Liver (tissue), 9 donors: ENCODE data around the gene NR3C1. TPM values are rescaled to one million over a fixed set of nuclear protein-coding genes. Genes with fewer than 3 reads are reported as not detected.

Experiments used
- DNase-seq: peaks from one replicate; pipeline ENCODE4 v3.0.0-alpha.2; 2017; ENCODE audit warnings: low spot score
- H3K27ac ChIP-seq, 2 donors: one replicate each; pipeline ENCODE4 v1.7.0; 2013; ENCODE audit warnings: inconsistent platforms in 2 of 2, low read length in 2 of 2, control low read depth in 1 of 2, low read depth in 1 of 2, mild to moderate bottlenecking in 1 of 2
- H3K27me3 ChIP-seq, 4 donors: one replicate each; pipeline versions ENCODE4 v1.6.1 to v1.7.0; 2013; ENCODE audit warnings: low read length in 3 of 4, inconsistent platforms in 1 of 4, mild to moderate bottlenecking in 1 of 4, moderate library complexity in 1 of 4; ENCODE audit not compliant: control insufficient read depth in 4 of 4, insufficient read depth in 4 of 4
- H3K36me3 ChIP-seq, 4 donors: one replicate each; pipeline versions ENCODE4 v1.6.1 to v1.7.0; 2013; ENCODE audit warnings: low read length in 3 of 4, mild to moderate bottlenecking in 3 of 4, low read depth in 1 of 4, moderate library complexity in 1 of 4; ENCODE audit not compliant: control insufficient read depth in 4 of 4, insufficient read depth in 3 of 4
- H3K4me1 ChIP-seq, 4 donors: one replicate each; pipeline versions ENCODE4 v1.6.1 to v1.7.0; 2013; ENCODE audit warnings: low read length in 3 of 4, mild to moderate bottlenecking in 3 of 4, moderate library complexity in 1 of 4; ENCODE audit not compliant: control insufficient read depth in 4 of 4, insufficient read depth in 4 of 4
- H3K4me3 ChIP-seq, 3 donors: one replicate each; pipeline versions ENCODE4 v1.6.1 to v1.7.0; 2013; ENCODE audit warnings: low read length in 3 of 3, control low read depth in 1 of 3, low read depth in 1 of 3, mild to moderate bottlenecking in 1 of 3
- H3K9ac ChIP-seq, 2 donors: one replicate each; pipeline ENCODE4 v1.7.0; 2013; ENCODE audit warnings: low read length in 2 of 2, mild to moderate bottlenecking in 2 of 2, moderate library complexity in 2 of 2, control low read depth in 1 of 2, low read depth in 1 of 2
- H3K9me3 ChIP-seq, 4 donors: one replicate each; pipeline versions ENCODE4 v1.6.1 to v1.7.0; 2013; ENCODE audit warnings: low read length in 3 of 4; ENCODE audit not compliant: control insufficient read depth in 4 of 4
- ATF3 ChIP-seq: IDR thresholded peaks from 2 replicates; pipeline ENCODE4 v1.6.1; 2016; ENCODE audit warnings: antibody characterized with exemption
- FOXA1 ChIP-seq: IDR thresholded peaks from 2 replicates; pipeline ENCODE4 v1.6.1; 2016; ENCODE audit warnings: antibody characterized with exemption
- FOXA2 ChIP-seq: IDR thresholded peaks from 2 replicates; pipeline ENCODE4 v1.6.1; 2016; ENCODE audit warnings: antibody characterized with exemption
- HNF4A ChIP-seq, 2 donors: conservative IDR thresholded peaks; 2 replicates each; pipeline ENCODE4 v1.6.1; 2016; ENCODE audit warnings: antibody characterized with exemption in 2 of 2, mild to moderate bottlenecking in 2 of 2
- HNF4G ChIP-seq: IDR thresholded peaks from 2 replicates; pipeline ENCODE4 v1.6.1; 2016; ENCODE audit warnings: antibody characterized with exemption
- JUND ChIP-seq, 2 donors: IDR thresholded peaks; 2 replicates each; pipeline ENCODE4 v1.6.1; 2016; ENCODE audit warnings: antibody characterized with exemption in 2 of 2
- MAX ChIP-seq: IDR thresholded peaks from 2 replicates; pipeline ENCODE4 v1.6.1; 2016; ENCODE audit warnings: antibody characterized with exemption
- NR2F2 ChIP-seq: IDR thresholded peaks from 2 replicates; pipeline ENCODE4 v1.6.1; 2016; ENCODE audit warnings: antibody characterized with exemption
- RXRA ChIP-seq, 2 donors: IDR thresholded peaks; 2 replicates each; pipeline ENCODE4 v1.6.1; 2017 to 2018; ENCODE audit warnings: antibody characterized with exemption in 2 of 2, mild to moderate bottlenecking in 1 of 2
- TAF1 ChIP-seq: conservative IDR thresholded peaks from 2 replicates; pipeline ENCODE4 v1.6.1; 2016; ENCODE audit warnings: antibody characterized with exemption, mild to moderate bottlenecking
- YY1 ChIP-seq: IDR thresholded peaks from 2 replicates; pipeline ENCODE4 v1.6.1; 2016; ENCODE audit warnings: antibody characterized with exemption, mild to moderate bottlenecking
- ZBTB33 ChIP-seq: IDR thresholded peaks from 2 replicates; pipeline ENCODE4 v1.6.1; 2016; ENCODE audit warnings: antibody characterized with exemption
- WGBS: extraction: QIAGEN DNeasy Blood & Tissue Kit; methylation state at CpG from one replicate; pipeline ENCODE4 v1.1.7; 2013; 5-methylcytosine and 5-hydroxymethylcytosine counted together
- polyA plus RNA-seq, 2 donors: library from polyadenylated mRNA; stranded (reverse) in 1 of 2; unstranded in 1 of 2; fragments of 200-250 nt in 1 of 2; fragments of >200 nt in 1 of 2; fragmentation: Nextera tagmentation in 1 of 2; extraction: Ambion mirVana in 1 of 2; gene quantifications; one replicate each; pipeline versions ENCODE4 v1.2.1 to v1.2.3, GENCODE V29; 2013 to 2015
- total RNA-seq, 2 donors: library from RNA; depleted of rRNA; stranded (reverse); fragments of >200 nt; gene quantifications; one replicate each; pipeline ENCODE4 v1.2.3, GENCODE V29; 2014
- TF ChIP-seq, protein P1 (sequence below): IDR thresholded peaks from 2 replicates; pipeline ENCODE4 v1.6.1; 2016; ENCODE audit warnings: antibody characterized with exemption, mild to moderate bottlenecking
- TF ChIP-seq, protein P2 (sequence below): fragments of 150-350 bp; IDR thresholded peaks from 2 replicates; pipeline ENCODE4 v1.5.1; 2017; ENCODE audit warnings: improper control_type of control experiment, low read depth, low read length; ENCODE audit not compliant: missing input control
- donor health status: healthy.
- donor health status: healthy.
- donor health status: healthy.
- donor health status: healthy.
- donor health status: healthy.

Gene NR3C1
- total and polyA plus RNA-seq, 4 donors = 24.5 to 36.4 (median 29.0) TPM

DNA sequence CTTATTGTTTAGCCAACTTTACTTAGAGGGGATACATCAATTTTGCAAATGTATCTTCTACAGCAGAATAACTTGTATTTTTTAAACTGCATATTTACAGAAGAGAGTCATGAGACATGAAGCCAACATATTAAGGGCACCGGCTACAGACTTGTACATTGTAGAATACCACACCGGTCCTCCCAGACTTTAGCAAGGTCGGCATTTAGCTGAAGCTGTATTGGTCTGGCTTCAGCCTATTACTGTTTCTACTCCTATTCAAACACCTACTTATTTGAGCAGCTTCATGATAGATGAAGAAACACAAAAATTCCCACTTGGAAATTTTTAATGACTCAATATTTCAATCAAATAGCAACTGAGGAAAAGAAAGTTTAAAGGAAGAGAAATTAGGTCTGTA lies 33.0 kb downstream of the NR3C1 start:
- peaks cover 0 to 12% (median 6%) of the 10 kb centered on the region in 4 donors for H3K4me1 ChIP-seq
- WGBS = 93% methylated on average over 3 of the region's 3 CpGs
- H3K27me3 ChIP-seq = no peaks in the 10 kb centered on the region
- no peaks in the 10 kb centered on the region for H3K9me3 ChIP-seq
- no peak overlapping the region for H3K9ac ChIP-seq
- no peak overlapping the region for H3K27ac ChIP-seq
- no peak overlapping the region for H3K4me3 ChIP-seq
- H3K36me3 ChIP-seq = peaks cover 0 to 3% (median 1%) of the 10 kb centered on the region in 4 donors
- DNase-seq = no peak
- TF ChIP-seq YY1 = no peak
- TF ChIP-seq, protein P1, sequence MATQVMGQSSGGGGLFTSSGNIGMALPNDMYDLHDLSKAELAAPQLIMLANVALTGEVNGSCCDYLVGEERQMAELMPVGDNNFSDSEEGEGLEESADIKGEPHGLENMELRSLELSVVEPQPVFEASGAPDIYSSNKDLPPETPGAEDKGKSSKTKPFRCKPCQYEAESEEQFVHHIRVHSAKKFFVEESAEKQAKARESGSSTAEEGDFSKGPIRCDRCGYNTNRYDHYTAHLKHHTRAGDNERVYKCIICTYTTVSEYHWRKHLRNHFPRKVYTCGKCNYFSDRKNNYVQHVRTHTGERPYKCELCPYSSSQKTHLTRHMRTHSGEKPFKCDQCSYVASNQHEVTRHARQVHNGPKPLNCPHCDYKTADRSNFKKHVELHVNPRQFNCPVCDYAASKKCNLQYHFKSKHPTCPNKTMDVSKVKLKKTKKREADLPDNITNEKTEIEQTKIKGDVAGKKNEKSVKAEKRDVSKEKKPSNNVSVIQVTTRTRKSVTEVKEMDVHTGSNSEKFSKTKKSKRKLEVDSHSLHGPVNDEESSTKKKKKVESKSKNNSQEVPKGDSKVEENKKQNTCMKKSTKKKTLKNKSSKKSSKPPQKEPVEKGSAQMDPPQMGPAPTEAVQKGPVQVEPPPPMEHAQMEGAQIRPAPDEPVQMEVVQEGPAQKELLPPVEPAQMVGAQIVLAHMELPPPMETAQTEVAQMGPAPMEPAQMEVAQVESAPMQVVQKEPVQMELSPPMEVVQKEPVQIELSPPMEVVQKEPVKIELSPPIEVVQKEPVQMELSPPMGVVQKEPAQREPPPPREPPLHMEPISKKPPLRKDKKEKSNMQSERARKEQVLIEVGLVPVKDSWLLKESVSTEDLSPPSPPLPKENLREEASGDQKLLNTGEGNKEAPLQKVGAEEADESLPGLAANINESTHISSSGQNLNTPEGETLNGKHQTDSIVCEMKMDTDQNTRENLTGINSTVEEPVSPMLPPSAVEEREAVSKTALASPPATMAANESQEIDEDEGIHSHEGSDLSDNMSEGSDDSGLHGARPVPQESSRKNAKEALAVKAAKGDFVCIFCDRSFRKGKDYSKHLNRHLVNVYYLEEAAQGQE = no peak
- TF ChIP-seq JUND (IDR thresholded peaks at IDR 0.05) = no peak
- no peak for TF ChIP-seq RXRA (IDR thresholded peaks at IDR 0.05)

DNA sequence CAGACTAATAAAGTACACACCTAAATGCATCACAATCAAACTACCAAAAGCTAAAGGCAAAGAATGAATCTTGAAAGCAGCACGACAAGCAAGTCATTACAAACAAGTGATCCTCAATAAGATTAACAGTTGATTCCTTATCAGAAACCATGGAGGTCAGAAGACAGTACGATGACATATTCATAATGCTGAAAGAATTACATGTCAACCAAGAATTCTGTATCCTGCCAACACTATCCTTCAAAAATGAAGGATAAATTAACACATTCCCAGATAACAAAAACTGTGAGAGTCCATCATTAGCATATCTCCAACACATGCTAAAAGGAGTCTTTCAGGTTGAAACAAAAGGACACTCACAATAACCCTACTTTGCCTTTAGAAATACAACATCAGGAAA lies 39.4 kb downstream of the NR3C1 start:
- H3K36me3 ChIP-seq = no peaks in the 10 kb centered on the region
- TF ChIP-seq YY1 (no peak), HNF4G (no peak), HNF4A (conservative IDR thresholded peaks at IDR 0.05) (no peak), JUND (IDR thresholded peaks at IDR 0.05) (no peak), NR2F2 (no peak), ATF3 (no peak), FOXA1 (no peak), FOXA2 (no peak), TAF1 (no peak), MAX (no peak), ZBTB33 (no peak)
- TF ChIP-seq, protein P2, sequence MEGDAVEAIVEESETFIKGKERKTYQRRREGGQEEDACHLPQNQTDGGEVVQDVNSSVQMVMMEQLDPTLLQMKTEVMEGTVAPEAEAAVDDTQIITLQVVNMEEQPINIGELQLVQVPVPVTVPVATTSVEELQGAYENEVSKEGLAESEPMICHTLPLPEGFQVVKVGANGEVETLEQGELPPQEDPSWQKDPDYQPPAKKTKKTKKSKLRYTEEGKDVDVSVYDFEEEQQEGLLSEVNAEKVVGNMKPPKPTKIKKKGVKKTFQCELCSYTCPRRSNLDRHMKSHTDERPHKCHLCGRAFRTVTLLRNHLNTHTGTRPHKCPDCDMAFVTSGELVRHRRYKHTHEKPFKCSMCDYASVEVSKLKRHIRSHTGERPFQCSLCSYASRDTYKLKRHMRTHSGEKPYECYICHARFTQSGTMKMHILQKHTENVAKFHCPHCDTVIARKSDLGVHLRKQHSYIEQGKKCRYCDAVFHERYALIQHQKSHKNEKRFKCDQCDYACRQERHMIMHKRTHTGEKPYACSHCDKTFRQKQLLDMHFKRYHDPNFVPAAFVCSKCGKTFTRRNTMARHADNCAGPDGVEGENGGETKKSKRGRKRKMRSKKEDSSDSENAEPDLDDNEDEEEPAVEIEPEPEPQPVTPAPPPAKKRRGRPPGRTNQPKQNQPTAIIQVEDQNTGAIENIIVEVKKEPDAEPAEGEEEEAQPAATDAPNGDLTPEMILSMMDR = no peak
- H3K4me1 ChIP-seq = peaks cover 0 to 10% (median 3%) of the 10 kb centered on the region in 4 donors
- H3K4me3 ChIP-seq = no peak overlapping the region
- WGBS = 97% methylated on average over 2 of the region's 2 CpGs
- H3K9ac ChIP-seq = no peak overlapping the region
- no peak for DNase-seq
- H3K27me3 ChIP-seq = no peaks in the 10 kb centered on the region
- H3K9me3 ChIP-seq = no peaks in the 10 kb centered on the region
- no peak overlapping the region for H3K27ac ChIP-seq
